ENCODE results near the gene MAFF.

Gene MAFF

DNA sequence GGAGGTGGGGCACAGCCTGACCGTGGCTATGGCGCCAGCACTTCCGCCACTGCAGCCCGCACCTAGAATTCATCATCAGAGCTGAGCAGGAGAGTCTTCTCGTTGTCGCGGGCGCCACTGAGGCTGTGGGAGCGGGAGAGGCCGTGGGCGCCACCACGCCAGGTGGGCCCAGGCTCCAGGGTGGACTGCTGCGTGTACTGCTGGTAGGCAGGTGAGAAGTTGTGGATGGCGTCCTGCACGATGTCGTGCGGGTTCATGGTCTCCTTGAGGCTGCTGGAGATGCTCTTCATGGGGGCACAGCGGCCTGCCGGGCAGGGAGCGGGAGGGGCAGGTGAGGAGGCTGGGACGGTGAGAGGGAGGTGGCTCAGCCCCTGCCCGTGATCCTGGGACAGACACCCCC lies 19.6 kb downstream of the MAFF start:
- Histone ChIP-seq H3K4me3 (ENCODE audit: low read length) (no peak overlapping the region), H3K4me2 (ENCODE audit: low read length) (no peak overlapping the region), H3K36me3 (ENCODE audit: insufficient read depth, low read length) (peaks cover 42% of the 10 kb centered on the region), H3K4me1 (ENCODE audit: control insufficient read depth, insufficient read depth, low read length) (peaks cover 34% of the 10 kb centered on the region), H3K9ac (ENCODE audit: low read depth, low read length) (no peak overlapping the region), H3K9me3 (replicated peaks; ENCODE audit: low read length) (no peaks in the 10 kb centered on the region), H3K27me3 (ENCODE audit: control insufficient read depth, insufficient read depth, low read length) (no peaks in the 10 kb centered on the region)

DNA sequence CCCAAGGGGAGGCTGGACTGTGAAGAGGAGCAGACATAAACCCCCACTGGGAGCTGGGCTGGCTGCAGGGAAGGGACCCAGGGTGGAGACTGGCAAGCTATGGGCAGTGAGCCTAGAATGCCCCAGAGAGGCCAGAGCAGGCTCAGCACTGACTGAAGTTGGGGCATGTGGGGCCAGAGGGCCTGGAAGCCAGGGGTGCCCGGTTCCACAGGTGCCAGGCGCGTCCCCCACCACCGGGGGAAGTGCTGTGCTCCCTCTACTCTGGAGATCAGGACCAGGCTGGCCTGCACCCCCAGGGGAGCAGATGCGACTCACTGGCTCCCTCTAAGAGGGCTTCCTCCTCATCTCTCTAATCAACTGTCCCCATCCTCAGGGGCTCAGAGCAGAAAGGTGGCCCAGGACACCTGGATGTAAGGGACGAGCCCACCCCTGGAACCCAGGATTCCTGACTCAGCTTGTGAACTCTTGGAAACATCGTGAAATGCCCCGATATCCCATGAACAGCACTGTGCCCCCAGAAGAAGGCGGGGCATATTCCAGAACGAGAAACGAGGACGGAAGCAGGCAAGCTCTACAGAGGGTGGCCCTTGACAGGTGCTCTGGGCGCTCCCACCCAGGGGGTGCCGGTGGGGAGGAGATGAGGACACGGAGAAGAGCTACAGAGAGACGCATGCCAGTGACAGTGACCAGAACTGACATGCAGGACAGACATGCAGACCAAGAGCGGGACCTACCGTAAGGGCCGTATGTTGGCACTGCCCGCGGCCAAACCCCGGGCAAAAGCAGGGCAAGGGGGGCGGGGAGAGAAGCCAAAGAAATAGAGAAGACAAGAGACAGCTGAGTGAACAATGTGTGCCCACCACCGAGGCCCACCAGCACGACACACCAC lies 20.4 kb downstream of the MAFF start:
- Histone ChIP-seq H3K9ac (ENCODE audit: low read depth, low read length) (no peak overlapping the region), H3K4me1 (ENCODE audit: control insufficient read depth, insufficient read depth, low read length) (peaks cover 34% of the 10 kb centered on the region), H3K9me3 (replicated peaks; ENCODE audit: low read length) (no peaks in the 10 kb centered on the region), H3K36me3 (ENCODE audit: insufficient read depth, low read length) (peaks cover 44% of the 10 kb centered on the region), H3K27me3 (ENCODE audit: control insufficient read depth, insufficient read depth, low read length) (no peaks in the 10 kb centered on the region), H3K4me3 (ENCODE audit: low read length) (no peak overlapping the region), H3K4me2 (ENCODE audit: low read length) (no peak overlapping the region)

DNA sequence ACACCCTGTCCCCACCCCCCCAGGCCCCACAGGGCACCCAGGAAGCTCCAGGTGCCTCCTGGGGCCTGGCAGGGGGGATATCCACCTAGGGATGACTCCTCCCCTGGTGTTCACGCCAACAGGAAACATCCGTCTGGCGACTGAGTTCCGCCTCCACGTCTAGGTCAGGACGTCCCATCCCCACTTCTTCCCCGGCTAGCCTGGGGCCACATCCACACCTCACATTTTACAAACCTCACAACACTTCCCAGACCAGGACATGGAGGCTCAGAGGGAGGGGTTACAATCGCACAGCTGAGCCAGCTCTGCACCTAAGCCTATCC lies 21.0 kb downstream of the MAFF start:
- no peak overlapping the region for H3K4me2 ChIP-seq (ENCODE audit: low read length)
- H3K4me1 ChIP-seq (ENCODE audit: control insufficient read depth, insufficient read depth, low read length) = peaks cover 32% of the 10 kb centered on the region
- H3K4me3 ChIP-seq (ENCODE audit: low read length) = no peak overlapping the region
- H3K9me3 ChIP-seq (replicated peaks; ENCODE audit: low read length) = no peaks in the 10 kb centered on the region
- peaks cover 50% of the 10 kb centered on the region for H3K36me3 ChIP-seq (ENCODE audit: insufficient read depth, low read length)
- H3K27me3 ChIP-seq (ENCODE audit: control insufficient read depth, insufficient read depth, low read length) = no peaks in the 10 kb centered on the region
- no peak overlapping the region for H3K9ac ChIP-seq (ENCODE audit: low read depth, low read length)

DNA sequence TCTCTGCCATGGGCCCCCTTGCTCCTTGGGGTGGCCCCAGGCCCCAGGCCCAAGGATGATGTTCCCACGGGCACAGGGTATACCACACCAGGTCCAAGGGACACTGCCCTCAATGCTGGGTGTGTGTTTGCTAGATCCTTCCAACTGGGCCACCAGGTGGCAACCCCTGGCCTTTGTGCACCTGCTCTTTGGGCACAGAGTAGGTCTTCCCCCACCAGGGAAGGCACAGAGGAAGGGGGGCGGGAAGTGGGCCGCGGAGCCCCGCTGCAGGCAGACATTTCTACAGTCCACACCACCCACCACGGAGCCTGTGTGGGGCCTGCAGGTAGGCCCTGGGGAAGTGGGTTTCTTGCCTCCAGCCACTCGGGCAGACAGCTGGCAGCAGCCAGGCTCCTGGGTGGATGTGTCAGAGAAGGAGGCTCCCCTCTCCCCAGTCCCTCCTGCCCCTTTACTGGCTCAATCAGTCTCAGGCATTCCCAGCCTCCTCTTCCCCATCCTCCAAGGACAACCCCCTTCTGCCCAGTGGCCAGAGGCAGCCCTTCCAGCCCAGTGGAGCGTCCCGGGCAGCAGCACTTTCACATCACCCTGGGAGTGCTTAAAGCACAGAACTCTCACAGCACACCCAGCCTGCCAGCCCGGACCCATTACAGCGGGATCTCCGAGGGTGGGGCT lies 21.6 kb downstream of the MAFF start:
- Histone ChIP-seq H3K9me3 (replicated peaks; ENCODE audit: low read length) (no peaks in the 10 kb centered on the region), H3K36me3 (ENCODE audit: insufficient read depth, low read length) (peaks cover 57% of the 10 kb centered on the region), H3K4me1 (ENCODE audit: control insufficient read depth, insufficient read depth, low read length) (peaks cover 32% of the 10 kb centered on the region), H3K4me2 (ENCODE audit: low read length) (no peak overlapping the region), H3K9ac (ENCODE audit: low read depth, low read length) (no peak overlapping the region), H3K27me3 (ENCODE audit: control insufficient read depth, insufficient read depth, low read length) (no peaks in the 10 kb centered on the region), H3K4me3 (ENCODE audit: low read length) (no peak overlapping the region)

DNA sequence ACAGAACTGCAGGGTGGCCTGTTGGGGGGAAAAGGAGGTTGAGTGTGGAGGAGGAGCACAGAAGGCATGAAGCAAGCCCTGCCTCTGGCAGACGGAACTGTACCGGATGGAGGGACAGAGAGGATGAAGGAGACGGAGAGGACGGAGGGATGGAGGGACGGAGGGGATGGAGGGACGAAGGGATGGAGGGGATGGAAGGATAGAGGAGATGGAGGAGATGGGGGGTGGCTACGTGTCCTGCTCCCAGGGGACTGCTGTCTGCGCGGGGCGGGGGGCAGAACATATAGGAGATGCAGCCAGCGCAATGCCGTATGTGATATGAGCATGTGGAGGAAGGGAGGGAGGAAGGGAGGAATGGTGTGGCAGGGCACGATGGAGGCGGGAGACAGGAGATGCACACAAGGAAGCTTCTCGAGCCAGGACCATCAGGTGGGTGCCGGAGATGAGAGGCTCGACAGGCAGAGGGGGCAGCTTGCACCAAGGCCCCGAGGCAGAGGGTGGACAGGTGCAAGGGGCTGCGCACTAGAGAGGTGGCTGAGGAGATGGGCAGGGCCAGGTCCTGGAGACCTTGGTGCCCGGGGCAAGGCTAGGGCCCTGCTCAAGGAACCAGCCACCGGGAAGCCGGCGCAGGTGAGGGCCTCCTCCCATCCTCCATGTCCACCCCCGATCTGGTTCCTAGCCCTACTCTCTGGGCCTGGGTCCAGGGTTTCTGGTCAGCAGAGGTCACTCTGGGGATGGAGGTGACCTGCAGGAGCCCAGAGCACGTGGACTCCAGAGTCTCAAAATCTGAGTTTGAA lies 25.3 kb downstream of the MAFF start:
- H3K4me1 ChIP-seq (ENCODE audit: control insufficient read depth, insufficient read depth, low read length) = peaks cover 24% of the 10 kb centered on the region
- H3K36me3 ChIP-seq (ENCODE audit: insufficient read depth, low read length) = peaks cover 73% of the 10 kb centered on the region
- no peaks in the 10 kb centered on the region for H3K27me3 ChIP-seq (ENCODE audit: control insufficient read depth, insufficient read depth, low read length)
- no peaks in the 10 kb centered on the region for H3K9me3 ChIP-seq (replicated peaks; ENCODE audit: low read length)
- H3K4me3 ChIP-seq (ENCODE audit: low read length) = no peak overlapping the region
- no peak overlapping the region for H3K4me2 ChIP-seq (ENCODE audit: low read length)
- no peak overlapping the region for H3K9ac ChIP-seq (ENCODE audit: low read depth, low read length)

DNA sequence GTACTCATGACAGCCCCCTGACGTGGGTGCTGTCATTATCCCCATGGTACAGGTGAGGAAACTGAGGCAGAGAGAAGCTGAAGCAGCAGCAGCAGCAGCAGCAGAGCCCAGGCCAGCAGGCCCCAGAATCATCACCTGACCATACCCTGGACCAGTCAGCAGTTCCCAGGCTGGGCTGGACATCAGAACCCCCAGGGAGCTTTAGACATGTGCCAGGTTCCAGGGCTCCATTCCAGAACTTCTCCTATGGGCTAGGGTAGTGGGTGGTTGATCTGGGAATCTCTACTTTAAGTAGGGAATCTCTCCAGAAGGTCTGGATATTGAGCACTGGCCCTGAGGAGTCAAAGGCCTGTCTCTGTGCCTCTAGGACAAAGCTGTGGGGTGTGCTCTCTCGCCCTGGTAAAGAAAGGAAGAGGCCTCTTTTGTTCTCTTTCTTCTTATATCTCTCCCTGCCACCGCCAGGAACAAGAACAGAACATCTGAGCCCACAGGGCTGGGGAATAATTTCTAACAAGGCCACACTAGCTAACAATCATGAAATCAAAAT lies 26.6 kb downstream of the MAFF start:
- H3K36me3 ChIP-seq (ENCODE audit: insufficient read depth, low read length) = peaks cover 76% of the 10 kb centered on the region
- peak overlapping the region; percentile 51 for H3K4me2 ChIP-seq (ENCODE audit: low read length)
- peaks cover 26% of the 10 kb centered on the region for H3K4me1 ChIP-seq (ENCODE audit: control insufficient read depth, insufficient read depth, low read length)
- H3K9me3 ChIP-seq (replicated peaks; ENCODE audit: low read length) = no peaks in the 10 kb centered on the region
- H3K27me3 ChIP-seq (ENCODE audit: control insufficient read depth, insufficient read depth, low read length) = no peaks in the 10 kb centered on the region
- H3K9ac ChIP-seq (ENCODE audit: low read depth, low read length) = peak overlapping the region; percentile 53
- H3K4me3 ChIP-seq (ENCODE audit: low read length) = no peak overlapping the region

DNA sequence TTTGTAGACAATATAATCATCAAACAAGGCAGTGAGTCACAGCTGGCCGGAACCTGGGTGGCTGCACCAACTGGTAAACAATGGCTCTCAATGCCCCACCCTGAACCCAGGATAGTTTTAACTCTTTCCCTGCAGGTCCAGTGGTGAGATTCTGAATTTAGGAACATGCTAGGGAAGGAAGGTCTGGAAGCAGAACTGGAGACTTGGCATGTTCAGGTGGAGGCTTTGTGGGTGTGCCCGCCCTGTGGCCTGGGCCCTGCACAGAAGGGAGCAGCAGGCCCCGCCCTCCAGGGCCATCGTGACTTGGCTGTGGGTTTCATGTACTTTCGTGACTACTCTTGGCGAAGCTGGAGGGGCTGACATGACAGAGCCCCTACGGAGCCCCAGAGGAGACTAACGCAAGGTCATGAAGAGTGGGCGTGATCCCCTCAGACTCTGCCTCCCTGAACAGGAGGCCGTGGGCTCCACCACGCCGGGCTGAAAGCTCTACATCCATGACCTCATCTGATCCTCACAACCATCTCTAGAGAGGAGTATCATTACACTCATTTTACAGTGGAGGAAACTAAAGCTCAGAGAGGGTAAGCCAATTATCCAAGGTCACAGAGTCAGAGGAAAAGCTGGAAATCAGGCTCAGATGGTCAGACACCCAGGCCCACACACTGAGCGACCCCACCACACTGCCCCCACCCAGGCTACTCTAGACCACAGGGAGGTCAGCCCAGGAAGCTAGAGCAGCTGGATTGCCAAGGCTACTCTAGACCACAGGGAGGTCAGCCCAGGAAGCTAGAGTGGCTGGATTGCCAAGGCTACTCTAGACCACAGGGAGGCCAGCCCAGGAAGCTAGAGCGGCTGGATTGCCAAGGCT lies 27.3 kb downstream of the MAFF start:
- no peaks in the 10 kb centered on the region for H3K9me3 ChIP-seq (replicated peaks; ENCODE audit: low read length)
- no peaks in the 10 kb centered on the region for H3K27me3 ChIP-seq (ENCODE audit: control insufficient read depth, insufficient read depth, low read length)
- peak overlapping the region; percentile 51 for H3K4me2 ChIP-seq (ENCODE audit: low read length)
- peaks cover 74% of the 10 kb centered on the region for H3K36me3 ChIP-seq (ENCODE audit: insufficient read depth, low read length)
- peaks cover 30% of the 10 kb centered on the region for H3K4me1 ChIP-seq (ENCODE audit: control insufficient read depth, insufficient read depth, low read length)
- peak overlapping the region; percentile 53 for H3K9ac ChIP-seq (ENCODE audit: low read depth, low read length)
- peak overlapping the region; percentile 10 for H3K4me3 ChIP-seq (ENCODE audit: low read length)

DNA sequence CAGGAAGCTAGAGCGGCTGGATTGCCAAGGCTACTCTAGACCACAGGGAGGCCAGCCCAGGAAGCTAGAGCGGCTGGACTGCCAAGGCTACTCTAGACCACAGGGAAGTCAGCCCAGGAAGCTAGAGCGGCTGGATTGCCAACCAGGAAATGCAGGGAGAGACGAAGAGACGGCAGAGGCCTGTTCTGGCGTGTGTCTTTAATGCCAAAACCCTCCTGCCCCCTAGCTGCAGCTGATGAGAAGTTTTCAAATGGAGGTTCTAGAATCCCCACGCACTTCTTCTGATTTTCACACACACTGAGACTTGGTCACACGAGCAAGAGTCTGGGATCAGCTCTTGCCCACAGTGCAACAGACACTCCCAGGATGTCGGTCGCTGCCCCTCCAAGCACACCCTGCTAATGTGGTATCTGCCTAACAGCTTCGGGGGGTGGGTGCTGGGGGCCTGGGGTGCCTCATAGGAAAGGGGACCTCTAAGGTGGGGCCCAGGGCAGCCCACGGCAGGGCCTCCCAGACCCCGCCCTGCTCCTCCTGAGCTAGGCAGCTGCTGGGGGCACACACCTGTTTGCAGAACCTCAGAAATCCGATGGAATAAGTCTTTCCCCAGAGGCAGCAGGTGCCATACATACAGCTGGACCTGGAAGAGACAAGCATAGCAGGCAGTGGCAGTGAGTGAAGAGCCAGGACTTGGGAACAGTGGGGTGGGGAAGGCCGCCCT lies 28.5 kb downstream of the MAFF start:
- Histone ChIP-seq H3K4me1 (ENCODE audit: control insufficient read depth, insufficient read depth, low read length) (peaks cover 30% of the 10 kb centered on the region), H3K4me3 (ENCODE audit: low read length) (no peak overlapping the region), H3K27me3 (ENCODE audit: control insufficient read depth, insufficient read depth, low read length) (no peaks in the 10 kb centered on the region), H3K4me2 (ENCODE audit: low read length) (no peak overlapping the region), H3K36me3 (ENCODE audit: insufficient read depth, low read length) (peaks cover 80% of the 10 kb centered on the region), H3K9ac (ENCODE audit: low read depth, low read length) (no peak overlapping the region), H3K9me3 (replicated peaks; ENCODE audit: low read length) (no peaks in the 10 kb centered on the region)

DNA sequence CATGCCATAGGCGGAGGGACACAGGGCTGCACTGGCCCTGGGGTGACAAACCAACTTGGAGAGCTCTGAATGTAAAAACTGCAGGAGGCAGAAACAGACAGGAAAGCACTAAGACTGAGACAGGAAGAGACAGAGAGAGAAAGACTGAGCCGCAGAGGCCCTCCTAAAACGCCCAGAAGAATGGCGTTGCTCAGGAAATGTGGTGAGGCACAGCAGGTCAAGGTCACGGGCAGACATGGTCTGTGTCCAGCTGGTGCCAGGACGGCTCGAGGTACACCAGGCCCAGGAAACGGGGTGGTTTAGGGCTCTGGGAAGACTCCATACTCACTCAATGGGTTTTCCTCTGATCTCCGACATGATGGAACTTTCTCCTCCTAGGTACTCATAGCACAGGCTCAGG lies 29.1 kb downstream of the MAFF start:
- no peak overlapping the region for H3K9ac ChIP-seq (ENCODE audit: low read depth, low read length)
- H3K4me1 ChIP-seq (ENCODE audit: control insufficient read depth, insufficient read depth, low read length) = peaks cover 30% of the 10 kb centered on the region
- H3K9me3 ChIP-seq (replicated peaks; ENCODE audit: low read length) = no peaks in the 10 kb centered on the region
- H3K36me3 ChIP-seq (ENCODE audit: insufficient read depth, low read length) = peaks cover 78% of the 10 kb centered on the region
- no peak overlapping the region for H3K4me3 ChIP-seq (ENCODE audit: low read length)
- no peaks in the 10 kb centered on the region for H3K27me3 ChIP-seq (ENCODE audit: control insufficient read depth, insufficient read depth, low read length)
- no peak overlapping the region for H3K4me2 ChIP-seq (ENCODE audit: low read length)

DNA sequence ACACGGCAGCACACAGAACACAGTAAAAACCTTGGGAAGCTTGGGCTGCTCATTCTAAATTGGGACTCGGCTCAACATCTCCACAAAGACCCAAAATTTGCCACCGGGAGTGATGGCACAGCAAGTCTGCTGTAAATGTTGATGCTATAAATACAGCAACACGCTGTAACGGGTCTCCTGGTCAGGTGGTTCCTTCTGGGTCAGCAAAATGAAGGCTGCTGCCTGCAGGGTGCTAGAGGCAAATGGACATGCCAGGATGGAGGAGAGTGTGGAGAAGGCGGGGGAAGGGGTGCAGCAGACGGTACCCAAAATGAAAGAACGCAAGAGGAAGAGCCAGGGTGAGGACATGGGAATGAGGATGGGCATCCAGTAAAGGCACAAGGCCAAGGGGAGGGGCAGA lies 30.4 kb downstream of the MAFF start:
- H3K4me3 ChIP-seq (ENCODE audit: low read length) = no peak overlapping the region
- no peak overlapping the region for H3K9ac ChIP-seq (ENCODE audit: low read depth, low read length)
- H3K27me3 ChIP-seq (ENCODE audit: control insufficient read depth, insufficient read depth, low read length) = no peaks in the 10 kb centered on the region
- H3K4me2 ChIP-seq (ENCODE audit: low read length) = no peak overlapping the region
- H3K4me1 ChIP-seq (ENCODE audit: control insufficient read depth, insufficient read depth, low read length) = peaks cover 30% of the 10 kb centered on the region
- no peaks in the 10 kb centered on the region for H3K9me3 ChIP-seq (replicated peaks; ENCODE audit: low read length)
- H3K36me3 ChIP-seq (ENCODE audit: insufficient read depth, low read length) = peaks cover 77% of the 10 kb centered on the region

Data from skeletal muscle satellite cell (primary cell).